Duodenal mucosa (tissue), 2 donors: ENCODE results near the gene METRNL.
"Not testable (repeated sequence)": the region's sequence is repeated elsewhere in the genome, so short reads cannot be mapped to it uniquely, and the experiment has no call there.

Source experiments
- H3K27ac ChIP-seq: one replicate; pipeline ENCODE4 v1.7.0; 2013; ENCODE audit warnings: low read depth, low read length
- H3K27me3 ChIP-seq, 2 donors: one replicate each; pipeline ENCODE4 v1.7.0; 2013; ENCODE audit warnings: low read length in 2 of 2, control low read depth in 1 of 2; ENCODE audit not compliant: insufficient read depth in 2 of 2, control insufficient read depth in 1 of 2
- H3K36me3 ChIP-seq, 2 donors: one replicate each; pipeline ENCODE4 v1.7.0; 2013; ENCODE audit warnings: low read length in 2 of 2, control low read depth in 1 of 2; ENCODE audit not compliant: insufficient read depth in 2 of 2, control insufficient read depth in 1 of 2
- H3K4me1 ChIP-seq, 2 donors: one replicate each; pipeline ENCODE4 v1.7.0; 2013; ENCODE audit warnings: low read length in 2 of 2, control low read depth in 1 of 2; ENCODE audit not compliant: insufficient read depth in 2 of 2, control insufficient read depth in 1 of 2
- H3K4me3 ChIP-seq, 2 donors: one replicate each; pipeline ENCODE4 v1.7.0; 2013; ENCODE audit warnings: low read length in 2 of 2, low read depth in 1 of 2
- H3K9ac ChIP-seq, 2 donors: one replicate each; pipeline ENCODE4 v1.7.0; 2013; ENCODE audit warnings: low read length in 2 of 2, low read depth in 1 of 2
- H3K9me3 ChIP-seq, 2 donors: one replicate each; pipeline ENCODE4 v1.7.0; 2013; ENCODE audit warnings: low read length in 2 of 2, control low read depth in 1 of 2; ENCODE audit not compliant: control insufficient read depth in 1 of 2

The METRNL gene

GRCh38 chr17:83126275-83126811, 46.9 kb downstream of the METRNL start:
- no peak overlapping the region for H3K4me3 ChIP-seq
- H3K4me1 ChIP-seq, result peaks cover 0 to 11% of the 10 kb centered on the region in 2 donors
- H3K9ac ChIP-seq, result no peak overlapping the region
- no peaks in the 10 kb centered on the region for H3K9me3 ChIP-seq
- no peaks in the 10 kb centered on the region for H3K36me3 ChIP-seq
- no peak overlapping the region for H3K27ac ChIP-seq
- peaks cover 0 to 4% of the 10 kb centered on the region in 2 donors for H3K27me3 ChIP-seq

- H3K9me3 ChIP-seq, result no peaks in the 10 kb centered on the region
- H3K27ac ChIP-seq, result no peak overlapping the region
- peaks cover 0 to 11% of the 10 kb centered on the region in 2 donors for H3K4me1 ChIP-seq
Measured at GRCh38 chr17:83127431-83128160, 48.2 kb downstream of the METRNL start.

GRCh38 chr17:83128306-83129240, 49.2 kb downstream of the METRNL start:
- peaks cover 0 to 11% of the 10 kb centered on the region in 2 donors for H3K4me1 ChIP-seq
- H3K9me3 ChIP-seq, result no peaks in the 10 kb centered on the region
- no peak overlapping the region for H3K9ac ChIP-seq
- no peak overlapping the region for H3K27ac ChIP-seq
- peaks cover 0 to 4% of the 10 kb centered on the region in 2 donors for H3K27me3 ChIP-seq
- H3K36me3 ChIP-seq, result no peaks in the 10 kb centered on the region
- H3K4me3 ChIP-seq, result no peak overlapping the region

More at GRCh38 chr17:83127431-83128160, 48.2 kb downstream of the METRNL start:
- Histone ChIP-seq H3K27me3 (peaks cover 0 to 4% of the 10 kb centered on the region in 2 donors), H3K4me3 (no peak overlapping the region), H3K9ac (no peak overlapping the region), H3K36me3 (no peaks in the 10 kb centered on the region)

GRCh38 chr17:83129676-83130075, 50.3 kb downstream of the METRNL start:
- Histone ChIP-seq H3K36me3 (no peaks in the 10 kb centered on the region), H3K4me1 (peaks cover 0 to 11% of the 10 kb centered on the region in 2 donors), H3K9ac (no peak overlapping the region), H3K27ac (no peak overlapping the region), H3K27me3 (peaks cover 0 to 4% of the 10 kb centered on the region in 2 donors), H3K4me3 (no peak overlapping the region), H3K9me3 (no peaks in the 10 kb centered on the region)

- no peaks in the 10 kb centered on the region for H3K9me3 ChIP-seq
Measured at GRCh38 chr17:83131401-83132011, 52.1 kb downstream of the METRNL start.

GRCh38 chr17:83132251-83133081, 53.1 kb downstream of the METRNL start:
- H3K4me3 ChIP-seq, result no peak overlapping the region
- no peaks in the 10 kb centered on the region for H3K9me3 ChIP-seq
- no peaks in the 10 kb centered on the region for H3K36me3 ChIP-seq
- H3K9ac ChIP-seq, result no peak overlapping the region
- H3K4me1 ChIP-seq, result no peaks in the 10 kb centered on the region
- H3K27ac ChIP-seq, result no peak overlapping the region
- no peaks in the 10 kb centered on the region for H3K27me3 ChIP-seq

More at GRCh38 chr17:83131401-83132011, 52.1 kb downstream of the METRNL start:
- no peak overlapping the region for H3K27ac ChIP-seq
- H3K9ac ChIP-seq, result no peak overlapping the region
- H3K4me3 ChIP-seq, result no peak overlapping the region
- H3K27me3 ChIP-seq, result peaks cover 0 to 4% of the 10 kb centered on the region in 2 donors
- no peaks in the 10 kb centered on the region for H3K36me3 ChIP-seq
- H3K4me1 ChIP-seq, result no peaks in the 10 kb centered on the region

GRCh38 chr17:83133302-83134121, 54.1 kb downstream of the METRNL start:
- Histone ChIP-seq H3K9me3 (no peaks in the 10 kb centered on the region), H3K27ac (no peak overlapping the region), H3K4me3 (no peak overlapping the region), H3K27me3 (peaks cover 0 to 2% of the 10 kb centered on the region in 2 donors), H3K4me1 (no peaks in the 10 kb centered on the region), H3K36me3 (no peaks in the 10 kb centered on the region), H3K9ac (no peak overlapping the region)

- not testable (repeated sequence) for H3K36me3 ChIP-seq, H3K27ac ChIP-seq, H3K27me3 ChIP-seq, H3K4me3 ChIP-seq, H3K9me3 ChIP-seq, H3K9ac ChIP-seq, H3K4me1 ChIP-seq
Measured at GRCh38 chr17:83134456-83134855, 55.0 kb downstream of the METRNL start.

GRCh38 chr17:83135692-83136091, 56.3 kb downstream of the METRNL start:
- H3K9ac ChIP-seq, result no peak overlapping the region
- H3K4me3 ChIP-seq, result no peak overlapping the region
- no peaks in the 10 kb centered on the region for H3K36me3 ChIP-seq
- no peak overlapping the region for H3K27ac ChIP-seq
- peaks cover 0 to 2% of the 10 kb centered on the region in 2 donors for H3K27me3 ChIP-seq
- H3K9me3 ChIP-seq, result no peaks in the 10 kb centered on the region
- no peaks in the 10 kb centered on the region for H3K4me1 ChIP-seq
